GM12865 (cell line): ENCODE data around the gene CCDC83.

ENCODE experiments used
- DNase-seq: peaks from one replicate; pipeline ENCODE4 v3.0.0; 2010; ENCODE audit warnings: low read depth
- H3K4me3 ChIP-seq: 2 replicates; pipeline ENCODE4 v1.5.1; 2011; ENCODE audit warnings: mild to moderate bottlenecking, low read depth, low read length, control low read depth
- CTCF ChIP-seq: IDR thresholded peaks from 2 replicates; pipeline ENCODE4 v1.5.1; 2011; ENCODE audit warnings: low read length, control low read depth, low read depth, inconsistent platforms; ENCODE audit not compliant: insufficient read depth; ENCODE audit errors: missing control alignments

Gene CCDC83

GRCh38 chr11:85946221-85946620 lies 91.0 kb downstream of the CCDC83 start:
- no peak for DNase-seq
- H3K4me3 ChIP-seq = no peak overlapping the region
- TF ChIP-seq CTCF = no peak

GRCh38 chr11:85947431-85948272 lies 92.5 kb downstream of the CCDC83 start:
- peak; percentile 50 for DNase-seq
- TF ChIP-seq CTCF = no peak
- H3K4me3 ChIP-seq = no peak overlapping the region

GRCh38 chr11:85948884-85949283 lies 93.7 kb downstream of the CCDC83 start:
- no peak overlapping the region for H3K4me3 ChIP-seq
- peak; percentile 28 for DNase-seq
- no peak for TF ChIP-seq CTCF

GRCh38 chr11:85949798-85950197 lies 94.6 kb downstream of the CCDC83 start:
- TF ChIP-seq CTCF = no peak
- no peak for DNase-seq
- no peak overlapping the region for H3K4me3 ChIP-seq

- H3K4me3 ChIP-seq = no peak overlapping the region
- DNase-seq = no peak
- no peak for TF ChIP-seq CTCF
Measured at GRCh38 chr11:85950317-85951048, 95.3 kb downstream of the CCDC83 start.

GRCh38 chr11:85951049-85951405 lies 95.8 kb downstream of the CCDC83 start:
- DNase-seq = no peak
- TF ChIP-seq CTCF = no peak
- no peak overlapping the region for H3K4me3 ChIP-seq
